ENCODE measurements around the gene CHCHD6.

DNA sequence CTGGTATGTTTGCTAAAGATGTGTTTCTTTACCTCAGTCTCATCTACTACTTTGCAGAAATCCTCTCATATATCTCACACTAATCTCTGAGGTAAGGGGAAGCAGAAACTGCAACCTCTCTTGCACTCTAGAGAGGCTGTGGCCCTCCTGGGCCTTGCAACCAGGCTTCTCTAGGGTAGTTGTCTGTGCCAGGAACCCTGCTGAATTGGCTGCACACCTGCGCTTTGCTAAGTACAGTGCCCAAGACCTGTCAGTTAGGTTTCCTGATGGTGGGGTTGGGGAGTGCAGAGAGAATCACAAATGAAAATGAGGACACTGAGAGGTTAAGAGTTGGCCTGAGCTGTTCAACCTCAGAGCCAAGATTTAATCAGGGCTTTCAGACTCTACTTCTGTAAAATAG, 161.7 kb downstream of the CHCHD6 start:
- TF ChIP-seq POLR2A (IDR thresholded peaks at IDR 0.05), result no peak
- TF ChIP-seq, protein P1, sequence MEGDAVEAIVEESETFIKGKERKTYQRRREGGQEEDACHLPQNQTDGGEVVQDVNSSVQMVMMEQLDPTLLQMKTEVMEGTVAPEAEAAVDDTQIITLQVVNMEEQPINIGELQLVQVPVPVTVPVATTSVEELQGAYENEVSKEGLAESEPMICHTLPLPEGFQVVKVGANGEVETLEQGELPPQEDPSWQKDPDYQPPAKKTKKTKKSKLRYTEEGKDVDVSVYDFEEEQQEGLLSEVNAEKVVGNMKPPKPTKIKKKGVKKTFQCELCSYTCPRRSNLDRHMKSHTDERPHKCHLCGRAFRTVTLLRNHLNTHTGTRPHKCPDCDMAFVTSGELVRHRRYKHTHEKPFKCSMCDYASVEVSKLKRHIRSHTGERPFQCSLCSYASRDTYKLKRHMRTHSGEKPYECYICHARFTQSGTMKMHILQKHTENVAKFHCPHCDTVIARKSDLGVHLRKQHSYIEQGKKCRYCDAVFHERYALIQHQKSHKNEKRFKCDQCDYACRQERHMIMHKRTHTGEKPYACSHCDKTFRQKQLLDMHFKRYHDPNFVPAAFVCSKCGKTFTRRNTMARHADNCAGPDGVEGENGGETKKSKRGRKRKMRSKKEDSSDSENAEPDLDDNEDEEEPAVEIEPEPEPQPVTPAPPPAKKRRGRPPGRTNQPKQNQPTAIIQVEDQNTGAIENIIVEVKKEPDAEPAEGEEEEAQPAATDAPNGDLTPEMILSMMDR (IDR thresholded peaks at IDR 0.05), result no peak
